ENCODE results near the gene KCNE4. TPM values are rescaled to one million over a fixed set of nuclear protein-coding genes. Genes with fewer than 3 reads are reported as not detected.

The KCNE4 gene
- total RNA-seq, 6 experiments from 2014 or later: 4.6 to 10.5 (median 5.0) TPM

DNA sequence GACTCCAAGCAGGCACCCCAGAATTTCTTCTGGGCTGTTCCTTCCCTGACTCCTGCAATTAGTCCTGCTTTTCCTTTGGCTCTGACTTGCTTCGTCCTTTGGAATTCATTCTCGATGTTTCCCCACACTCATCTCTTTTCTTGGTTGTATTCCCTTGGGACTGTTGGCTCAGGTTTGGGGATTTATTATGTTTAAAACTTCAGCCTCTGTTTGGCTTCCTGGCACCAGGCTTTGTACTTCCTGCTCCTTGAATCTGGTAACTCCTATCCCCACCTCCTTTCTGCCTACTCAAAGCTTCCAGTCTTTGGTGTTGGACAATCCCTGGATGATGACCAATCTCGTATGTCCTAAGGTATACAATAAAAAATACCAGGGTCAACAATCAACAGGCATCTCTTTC, 1.8 kb upstream of the KCNE4 start:
- TF ChIP-seq, protein P1, sequence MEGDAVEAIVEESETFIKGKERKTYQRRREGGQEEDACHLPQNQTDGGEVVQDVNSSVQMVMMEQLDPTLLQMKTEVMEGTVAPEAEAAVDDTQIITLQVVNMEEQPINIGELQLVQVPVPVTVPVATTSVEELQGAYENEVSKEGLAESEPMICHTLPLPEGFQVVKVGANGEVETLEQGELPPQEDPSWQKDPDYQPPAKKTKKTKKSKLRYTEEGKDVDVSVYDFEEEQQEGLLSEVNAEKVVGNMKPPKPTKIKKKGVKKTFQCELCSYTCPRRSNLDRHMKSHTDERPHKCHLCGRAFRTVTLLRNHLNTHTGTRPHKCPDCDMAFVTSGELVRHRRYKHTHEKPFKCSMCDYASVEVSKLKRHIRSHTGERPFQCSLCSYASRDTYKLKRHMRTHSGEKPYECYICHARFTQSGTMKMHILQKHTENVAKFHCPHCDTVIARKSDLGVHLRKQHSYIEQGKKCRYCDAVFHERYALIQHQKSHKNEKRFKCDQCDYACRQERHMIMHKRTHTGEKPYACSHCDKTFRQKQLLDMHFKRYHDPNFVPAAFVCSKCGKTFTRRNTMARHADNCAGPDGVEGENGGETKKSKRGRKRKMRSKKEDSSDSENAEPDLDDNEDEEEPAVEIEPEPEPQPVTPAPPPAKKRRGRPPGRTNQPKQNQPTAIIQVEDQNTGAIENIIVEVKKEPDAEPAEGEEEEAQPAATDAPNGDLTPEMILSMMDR (IDR thresholded peaks at IDR 0.05): no peak
- Mint-ChIP-seq H3K27ac (no peak overlapping the region), H3K27me3 (ENCODE audit: insufficient read depth) (no peaks in the 10 kb centered on the region), H3K36me3 (ENCODE audit: low read depth) (peaks cover 12% of the 10 kb centered on the region), H3K4me1 (ENCODE audit: low read depth) (peaks cover 86% of the 10 kb centered on the region), H3K4me3 (no peak overlapping the region), H3K9me3 (no peaks in the 10 kb centered on the region)
- no peak for DNase-seq

DNA sequence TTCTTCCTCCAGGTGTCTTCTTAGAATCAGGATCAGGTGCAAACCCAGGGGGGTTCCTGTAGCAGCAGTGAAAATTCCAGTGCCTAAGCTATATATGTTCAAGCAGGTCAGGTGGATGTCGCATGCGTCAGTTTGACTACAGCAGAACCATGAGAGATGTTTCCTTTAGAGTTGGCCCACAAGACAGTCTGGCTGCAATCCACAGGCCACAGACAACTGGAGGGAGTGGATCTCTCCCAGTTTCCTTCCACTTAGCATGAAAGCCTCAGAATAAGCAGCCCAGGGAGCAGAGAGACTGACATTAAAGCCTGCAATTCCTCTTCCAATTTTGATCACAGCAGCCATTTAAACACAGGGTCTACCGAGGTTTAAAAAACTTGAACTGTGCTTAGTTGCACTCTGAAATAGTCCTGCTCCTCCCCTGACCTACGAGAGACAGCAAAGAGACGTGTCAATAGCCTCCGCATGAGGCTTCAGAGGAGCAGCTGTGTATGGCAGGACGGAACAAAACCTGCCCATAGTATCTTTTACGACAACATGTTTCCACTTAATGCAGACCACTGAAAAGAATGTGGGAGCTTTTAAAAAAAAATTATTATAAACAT, 988 bp upstream of the KCNE4 start:
- Mint-ChIP-seq H3K4me1 (ENCODE audit: low read depth) (peaks cover 85% of the 10 kb centered on the region), H3K4me3 (peak overlapping the region; percentile 91), H3K27me3 (ENCODE audit: insufficient read depth) (no peaks in the 10 kb centered on the region), H3K27ac (peak overlapping the region; percentile 87), H3K9me3 (no peaks in the 10 kb centered on the region), H3K36me3 (ENCODE audit: low read depth) (peaks cover 17% of the 10 kb centered on the region)
- no peak for DNase-seq
- TF ChIP-seq, protein P1 (IDR thresholded peaks at IDR 0.05): no peak

DNA sequence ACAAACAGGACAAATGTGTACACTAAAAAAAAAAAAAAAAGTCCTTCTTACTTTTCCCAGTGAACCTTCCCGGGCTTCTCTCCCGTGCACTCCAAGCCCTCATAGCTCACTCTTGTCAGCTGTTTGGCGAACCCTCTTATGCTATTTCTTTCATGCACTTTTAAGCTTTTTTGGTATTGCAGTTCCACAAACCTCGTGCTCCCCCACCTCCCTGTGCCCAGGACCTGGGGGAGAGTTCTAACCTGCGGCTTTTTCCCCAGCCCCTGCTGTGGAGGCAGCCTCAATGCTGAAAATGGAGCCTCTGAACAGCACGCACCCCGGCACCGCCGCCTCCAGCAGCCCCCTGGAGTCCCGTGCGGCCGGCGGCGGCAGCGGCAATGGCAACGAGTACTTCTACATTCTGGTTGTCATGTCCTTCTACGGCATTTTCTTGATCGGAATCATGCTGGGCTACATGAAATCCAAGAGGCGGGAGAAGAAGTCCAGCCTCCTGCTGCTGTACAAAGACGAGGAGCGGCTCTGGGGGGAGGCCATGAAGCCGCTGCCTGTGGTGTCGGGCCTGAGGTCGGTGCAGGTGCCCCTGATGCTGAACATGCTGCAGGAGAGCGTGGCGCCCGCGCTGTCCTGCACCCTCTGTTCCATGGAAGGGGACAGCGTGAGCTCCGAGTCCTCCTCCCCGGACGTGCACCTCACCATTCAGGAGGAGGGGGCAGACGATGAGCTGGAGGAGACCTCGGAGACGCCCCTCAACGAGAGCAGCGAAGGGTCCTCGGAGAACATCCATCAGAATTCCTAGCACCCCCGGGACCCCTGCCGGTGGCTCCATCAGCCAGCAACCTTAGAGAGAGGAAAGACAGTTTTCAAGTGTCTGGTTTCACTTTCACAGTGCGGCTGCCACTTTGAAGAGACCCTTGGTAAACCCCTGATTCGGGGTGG, 826 bp downstream of the KCNE4 start:
- H3K4me1 Mint-ChIP-seq (ENCODE audit: low read depth): peaks cover 83% of the 10 kb centered on the region
- peak overlapping the region; percentile 91 for H3K4me3 Mint-ChIP-seq
- peak overlapping the region; percentile 87 for H3K27ac Mint-ChIP-seq

DNA sequence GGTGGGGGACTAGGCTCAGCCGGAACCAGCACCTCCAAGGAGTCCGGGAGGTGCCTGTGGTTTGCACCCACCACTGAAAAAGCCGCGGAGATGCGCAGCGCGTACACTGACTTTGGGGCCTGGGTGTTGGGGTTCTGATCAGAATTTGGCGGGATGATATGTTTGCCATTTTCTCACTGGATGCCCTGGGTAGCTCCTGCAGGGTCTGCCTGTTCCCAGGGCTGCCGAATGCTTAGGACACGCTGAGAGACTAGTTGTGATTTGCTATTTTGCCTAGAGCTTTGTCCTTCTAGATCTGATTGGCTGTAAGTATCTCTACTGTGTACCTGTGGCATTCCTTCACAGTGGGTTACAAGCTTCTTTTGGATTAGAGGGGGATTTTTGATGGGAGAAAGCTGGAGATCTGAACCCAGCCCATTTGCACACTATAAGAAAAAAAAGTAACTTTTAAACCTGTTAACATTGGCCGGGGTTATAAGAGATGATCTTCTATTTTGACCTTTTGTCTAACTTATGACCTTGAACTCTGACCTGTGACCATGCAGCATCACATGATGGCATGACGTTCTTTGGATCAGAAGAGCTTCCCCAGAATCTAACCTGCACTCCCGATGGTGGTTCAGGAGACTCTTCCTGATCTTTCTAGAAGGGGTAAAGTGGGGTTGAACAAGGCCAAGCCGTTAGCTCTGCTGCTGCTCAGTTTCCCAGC, 1.6 kb downstream of the KCNE4 start:
- Mint-ChIP-seq H3K9me3 (no peaks in the 10 kb centered on the region), H3K36me3 (ENCODE audit: low read depth) (peaks cover 20% of the 10 kb centered on the region), H3K27ac (peak overlapping the region; percentile 82), H3K4me1 (ENCODE audit: low read depth) (peaks cover 79% of the 10 kb centered on the region), H3K27me3 (ENCODE audit: insufficient read depth) (no peaks in the 10 kb centered on the region), H3K4me3 (peak overlapping the region; percentile 91)
- DNase-seq: no peak
- TF ChIP-seq, protein P1 (IDR thresholded peaks at IDR 0.05): no peak

More for the DNA sequence above, 826 bp downstream of the KCNE4 start:
- peaks cover 20% of the 10 kb centered on the region for H3K36me3 Mint-ChIP-seq (ENCODE audit: low read depth)
- TF ChIP-seq, protein P1 (IDR thresholded peaks at IDR 0.05): no peak
- no peaks in the 10 kb centered on the region for H3K9me3 Mint-ChIP-seq
- no peaks in the 10 kb centered on the region for H3K27me3 Mint-ChIP-seq (ENCODE audit: insufficient read depth)
- no peak for DNase-seq

DNA sequence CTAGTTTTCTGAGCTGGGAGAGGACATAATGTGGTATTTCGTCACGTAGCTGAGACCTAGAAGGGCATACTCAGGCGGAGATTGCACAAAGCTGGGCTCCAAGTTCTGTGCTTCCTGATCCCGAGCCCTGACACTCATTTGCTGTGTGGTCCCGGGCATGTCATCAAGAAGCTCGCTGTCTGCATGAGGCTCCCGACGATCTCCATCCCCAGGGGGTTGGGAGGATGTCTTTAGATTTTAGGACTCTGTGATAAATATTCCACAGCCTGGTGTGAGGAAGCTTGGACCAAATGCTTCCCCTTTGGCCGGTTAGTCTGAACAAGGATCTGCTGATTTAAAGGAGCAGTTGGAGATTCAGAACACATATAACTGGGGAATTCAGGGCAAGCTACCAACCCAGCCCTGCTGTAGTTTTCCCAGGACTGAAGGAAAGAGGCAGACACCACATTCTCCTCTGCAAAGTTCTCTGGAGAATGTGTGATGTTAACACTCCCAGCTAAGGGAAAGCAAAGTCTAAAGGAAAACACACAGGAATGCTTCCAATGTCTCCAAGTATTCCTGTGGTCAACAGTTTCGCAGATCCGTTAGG, 2.3 kb downstream of the KCNE4 start:
- peak; percentile 50 for DNase-seq
- TF ChIP-seq, protein P1 (IDR thresholded peaks at IDR 0.05): no peak
- H3K4me3 Mint-ChIP-seq: peak overlapping the region; percentile 91
- H3K27ac Mint-ChIP-seq: peak overlapping the region; percentile 82
- H3K27me3 Mint-ChIP-seq (ENCODE audit: insufficient read depth): no peaks in the 10 kb centered on the region
- no peaks in the 10 kb centered on the region for H3K9me3 Mint-ChIP-seq
- peaks cover 20% of the 10 kb centered on the region for H3K36me3 Mint-ChIP-seq (ENCODE audit: low read depth)
- H3K4me1 Mint-ChIP-seq (ENCODE audit: low read depth): peaks cover 77% of the 10 kb centered on the region
